Midbrain (tissue), 1 donor: ENCODE results near the gene EFCAB5.
"Not testable (repeated sequence)": the region's sequence is repeated elsewhere in the genome, so short reads cannot be mapped to it uniquely, and the experiment has no call there.

Experiments used
- DNase-seq: peaks from one replicate; lab custom pipeline; 2025; lab: John Stamatoyannopoulos, UW

The EFCAB5 gene

DNA sequence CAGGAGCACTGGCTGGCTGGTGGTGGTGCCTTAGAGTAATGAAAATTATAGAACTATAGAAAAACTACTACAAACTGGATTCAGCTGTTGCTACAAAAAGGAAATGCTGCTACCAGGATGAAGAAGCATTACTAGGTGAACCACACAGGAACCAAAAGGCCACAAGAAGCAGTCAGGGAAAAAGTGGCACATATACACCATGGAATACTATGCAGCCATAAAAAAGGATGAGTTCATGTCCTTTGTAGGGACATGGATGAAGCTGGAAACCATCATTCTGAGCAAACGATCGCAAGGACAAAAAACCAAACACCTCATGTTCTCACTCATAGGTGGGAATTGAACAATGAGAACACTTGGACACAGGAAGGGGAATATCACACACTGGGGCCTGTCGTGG lies 5.5 kb upstream of the EFCAB5 start:
- DNase-seq: not testable (repeated sequence)

DNA sequence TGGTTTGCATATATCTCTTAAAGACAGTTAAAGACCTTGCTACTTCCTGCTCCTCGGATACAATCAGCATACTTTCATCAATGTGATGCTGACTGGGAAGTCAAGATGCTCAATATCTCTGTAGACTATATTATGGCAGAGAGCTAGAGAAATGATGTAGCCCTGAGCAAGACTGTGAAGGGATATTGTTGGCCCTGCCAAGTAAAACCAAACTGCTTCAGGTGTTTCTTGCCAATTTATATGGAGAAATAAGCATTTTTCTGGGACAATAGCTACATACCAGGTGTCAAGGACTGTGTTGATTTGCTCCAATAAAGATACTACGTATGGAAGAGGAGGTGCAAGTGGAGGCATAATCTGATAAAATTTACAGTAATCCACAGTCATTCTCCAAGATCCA lies 4.7 kb upstream of the EFCAB5 start:
- DNase-seq: no peak

DNA sequence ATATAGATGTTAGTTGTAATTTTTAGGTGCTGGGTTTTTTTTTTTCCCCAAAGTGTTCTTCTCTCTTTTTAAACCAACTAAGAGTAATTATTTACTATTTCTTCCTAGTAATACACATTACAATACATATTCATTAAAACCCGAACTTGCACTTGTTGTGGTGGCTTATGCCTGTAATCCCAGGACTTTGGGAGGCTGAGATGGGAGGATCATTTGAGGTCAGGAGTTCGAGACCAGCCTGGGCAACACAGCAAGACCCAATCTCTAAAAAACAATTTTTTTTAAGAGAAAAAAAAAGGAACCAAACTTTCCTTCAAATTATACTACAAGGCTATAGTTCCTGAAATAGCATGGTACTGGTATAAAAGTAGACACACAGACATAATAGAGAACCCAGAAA lies 3.8 kb downstream of the EFCAB5 start:
- DNase-seq: no peak

DNA sequence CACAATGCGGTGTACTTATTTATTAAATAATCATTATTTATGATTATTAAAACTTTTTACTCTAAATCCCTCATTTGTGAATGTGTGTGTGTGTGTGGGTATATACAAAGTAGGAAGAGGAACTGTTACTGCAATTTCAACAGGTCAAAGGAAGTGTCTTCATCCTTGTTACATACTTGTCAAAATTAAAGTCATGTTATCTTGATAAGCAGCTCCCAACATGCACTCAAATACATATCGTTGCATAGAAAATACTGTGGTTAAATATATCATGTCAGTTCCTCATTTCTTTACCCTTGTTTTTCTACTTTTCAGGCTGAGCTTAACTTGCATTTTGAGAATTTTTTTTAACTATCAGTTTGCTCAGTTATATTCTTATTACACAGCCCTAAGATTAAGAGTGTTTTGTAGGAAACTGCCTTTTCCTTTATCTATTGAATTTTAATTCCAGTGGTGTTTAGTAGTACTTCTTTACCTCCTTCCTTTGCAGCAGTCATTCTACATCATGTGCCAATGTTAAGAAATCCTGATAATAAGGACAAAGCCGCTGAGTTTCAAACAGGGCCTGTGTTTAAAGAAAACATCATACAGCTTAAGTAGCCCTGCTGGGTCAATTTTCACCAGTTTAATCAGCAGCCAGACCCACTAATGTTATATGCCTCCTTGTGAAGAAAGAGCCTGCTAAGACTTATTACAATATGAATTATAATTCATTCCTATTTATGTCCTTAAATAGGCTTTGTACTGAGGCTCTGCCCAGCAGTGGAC lies 7.2 kb downstream of the EFCAB5 start:
- DNase-seq: no peak

DNA sequence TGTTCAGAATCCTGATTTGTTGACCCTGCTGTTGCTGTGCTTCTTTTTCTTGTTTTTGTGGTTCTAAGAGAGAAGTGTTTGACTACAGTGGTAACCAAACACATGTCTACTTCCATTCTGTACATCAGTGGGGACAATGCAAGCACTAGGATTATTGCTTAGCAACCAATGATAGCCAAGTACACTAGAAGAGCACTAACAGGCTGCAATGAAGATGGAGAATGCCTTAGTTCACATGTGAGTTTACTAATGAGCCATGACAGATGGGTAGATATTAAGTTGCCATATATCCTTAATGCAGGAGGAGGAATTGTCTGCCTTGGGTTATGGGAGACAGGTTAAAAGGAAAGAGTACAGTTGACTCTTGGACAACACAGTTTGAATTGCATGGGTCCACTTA lies 8.3 kb downstream of the EFCAB5 start:
- no peak for DNase-seq

DNA sequence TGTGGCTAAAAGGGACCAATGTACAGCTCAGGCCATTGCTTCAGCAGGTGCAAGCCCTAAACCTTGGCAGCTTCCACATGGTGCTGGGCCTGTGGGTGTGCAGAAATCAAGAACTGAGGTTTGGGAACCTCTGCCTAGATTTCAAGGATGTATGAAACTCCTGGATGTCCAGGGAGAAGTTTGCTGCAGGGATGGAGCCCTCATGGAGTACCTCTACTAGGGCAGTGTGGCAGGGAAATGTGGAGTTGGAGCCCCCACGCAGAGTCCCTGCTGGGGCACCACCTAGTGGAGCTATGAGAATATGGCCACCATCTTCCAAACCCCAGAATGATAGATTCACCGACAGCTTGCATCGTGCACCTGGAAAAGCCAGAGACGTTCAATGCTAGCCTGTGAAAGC lies 13.0 kb downstream of the EFCAB5 start:
- DNase-seq: no peak

- no peak for DNase-seq
Observed at GRCh38 chr17:29956225-29956624, 14.8 kb downstream of the EFCAB5 start.

DNA sequence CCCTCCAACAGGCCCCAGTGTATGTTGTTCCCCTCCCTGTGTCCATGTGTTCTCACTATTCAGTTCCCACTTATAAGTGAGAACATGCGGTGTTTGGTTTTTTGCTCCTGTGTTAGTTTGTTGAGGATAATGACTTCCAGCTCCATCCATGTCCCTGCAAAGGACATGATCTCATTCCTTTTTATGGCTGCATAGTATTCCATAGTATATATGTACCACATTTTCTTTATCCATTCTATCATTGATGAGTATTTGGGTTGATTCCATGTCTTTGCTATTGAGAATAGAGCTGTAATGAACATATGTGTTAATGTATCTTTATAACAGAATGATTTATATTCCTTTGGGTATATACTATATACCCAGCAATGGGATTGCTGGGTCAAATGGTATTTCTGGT lies 16.1 kb downstream of the EFCAB5 start:
- not testable (repeated sequence) for DNase-seq

GRCh38 chr17:29958947-29959657 lies 17.7 kb downstream of the EFCAB5 start:
- no peak for DNase-seq

DNA sequence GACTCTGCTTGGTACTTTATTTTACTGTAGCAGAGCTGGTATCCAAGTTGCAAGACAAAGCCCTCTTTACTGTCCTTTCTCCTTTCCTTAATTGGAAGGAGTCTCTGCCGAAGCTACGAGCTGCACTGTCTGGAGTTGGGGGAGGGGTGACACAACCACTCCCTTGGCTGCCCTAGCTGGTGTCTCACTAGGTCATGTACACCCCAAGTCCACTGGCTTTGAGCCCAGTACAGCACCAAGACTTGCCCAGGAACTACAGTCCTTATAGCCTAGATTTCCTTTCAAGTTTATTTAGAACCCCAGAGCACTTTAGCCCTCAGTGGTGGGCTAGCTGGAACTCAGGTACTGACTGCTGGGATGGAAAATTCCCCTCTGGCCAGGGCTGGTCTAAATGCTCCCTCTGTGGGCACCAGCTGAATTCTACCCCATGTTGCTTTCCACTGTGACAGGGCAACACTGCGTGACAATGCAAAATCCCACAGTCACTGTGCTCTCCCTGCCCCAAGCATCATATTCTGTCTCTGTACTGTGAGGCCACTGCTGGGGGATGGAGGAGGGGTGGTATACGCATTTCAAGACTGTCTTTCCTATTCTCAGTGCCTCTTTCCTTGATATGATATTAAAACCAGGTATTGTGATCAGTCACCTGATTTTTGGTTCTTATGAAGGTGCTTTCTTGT lies 18.4 kb downstream of the EFCAB5 start:
- DNase-seq: no peak

GRCh38 chr17:29962656-29963055 lies 21.2 kb downstream of the EFCAB5 start:
- DNase-seq: no peak

- DNase-seq: no peak
Observed at GRCh38 chr17:29968271-29968670, 26.8 kb downstream of the EFCAB5 start.

GRCh38 chr17:29972277-29972676 lies 30.8 kb downstream of the EFCAB5 start:
- DNase-seq: no peak

GRCh38 chr17:29973005-29973404 lies 31.6 kb downstream of the EFCAB5 start:
- no peak for DNase-seq

DNA sequence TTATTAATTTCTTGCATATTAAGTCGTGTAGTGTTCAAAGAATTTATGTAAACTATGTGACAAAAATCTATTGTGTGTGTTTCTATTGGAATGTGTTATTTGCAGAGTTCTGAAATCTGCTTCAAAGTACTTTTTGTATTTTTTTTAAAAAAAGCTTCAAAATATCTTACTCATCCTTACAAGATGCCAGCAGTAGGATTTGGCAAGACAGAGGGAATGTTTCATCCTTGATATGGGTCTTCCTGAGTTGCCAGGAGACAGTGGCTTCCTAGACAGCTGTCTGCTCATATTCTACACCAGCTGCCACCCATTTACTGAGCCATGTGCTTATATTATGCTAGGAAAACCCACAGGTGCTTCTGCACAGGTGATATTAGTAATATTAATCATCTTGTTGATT lies 36.4 kb downstream of the EFCAB5 start:
- DNase-seq: no peak

- no peak for DNase-seq
Observed at GRCh38 chr17:29980261-29980660, 38.8 kb downstream of the EFCAB5 start.

GRCh38 chr17:29982991-29983653 lies 41.7 kb downstream of the EFCAB5 start:
- no peak for DNase-seq

- DNase-seq: no peak
Observed at GRCh38 chr17:29996458-29996857, 55.0 kb downstream of the EFCAB5 start.

DNA sequence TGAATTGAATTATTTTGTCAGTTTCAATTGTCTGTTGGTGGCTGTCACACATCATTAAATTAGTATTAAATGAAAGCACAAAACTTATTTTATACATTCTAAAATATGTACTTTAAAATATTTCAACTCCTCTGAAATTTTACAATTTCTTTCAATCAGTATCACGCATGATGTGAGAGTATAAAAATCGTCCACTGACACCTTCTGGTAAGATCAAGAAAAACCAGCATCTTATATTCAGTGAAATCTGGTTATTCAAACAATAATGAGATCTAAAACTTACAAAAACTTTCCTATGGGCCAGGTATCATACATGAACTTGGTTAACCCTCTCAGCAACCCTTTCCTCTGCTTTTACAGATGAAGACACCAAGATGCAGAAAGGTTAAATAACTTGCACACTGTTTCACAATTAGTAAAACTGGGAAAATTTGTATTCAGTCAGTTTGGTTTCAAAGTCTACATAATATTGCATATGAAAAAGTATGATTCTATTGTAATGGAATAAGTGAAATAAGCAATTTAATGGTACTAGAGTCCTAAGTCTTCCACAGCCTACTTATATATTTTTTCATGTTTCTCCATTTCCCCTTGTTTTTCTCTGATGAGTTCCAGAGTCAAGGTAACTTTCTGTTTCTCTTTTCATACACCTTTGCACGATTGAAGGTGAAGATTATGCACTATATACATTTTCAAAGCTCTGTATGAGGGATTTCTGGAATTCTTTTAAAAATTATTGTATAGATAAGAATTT lies 58.7 kb downstream of the EFCAB5 start:
- DNase-seq: no peak

GRCh38 chr17:30000755-30001257 lies 59.4 kb downstream of the EFCAB5 start:
- no peak for DNase-seq

DNA sequence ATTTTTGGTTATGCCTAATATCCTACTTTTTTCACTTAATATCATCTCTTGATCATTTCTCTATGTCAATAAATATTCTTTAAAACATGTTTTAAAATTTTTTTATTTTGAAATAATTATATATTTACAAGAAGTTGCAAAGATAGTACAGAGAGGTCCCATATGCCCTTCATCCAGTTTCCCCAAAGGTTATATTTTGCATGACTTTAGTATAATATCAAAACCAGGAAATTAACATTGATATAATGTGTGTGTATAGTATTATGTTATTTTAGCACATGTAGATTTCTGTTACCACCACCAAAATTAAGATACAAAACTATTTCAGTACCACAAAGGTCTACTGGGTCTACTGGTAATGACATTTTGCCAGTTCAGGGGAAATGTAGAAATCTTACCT lies 60.7 kb downstream of the EFCAB5 start:
- DNase-seq: no peak
